HS-27A (cell line): ENCODE results near the gene STN1.

Experiments used
- DNase-seq: peaks from one replicate; pipeline ENCODE4 v3.0.0-alpha.2; 2012; ENCODE audit warnings: low read depth, missing footprints

The STN1 gene

DNA sequence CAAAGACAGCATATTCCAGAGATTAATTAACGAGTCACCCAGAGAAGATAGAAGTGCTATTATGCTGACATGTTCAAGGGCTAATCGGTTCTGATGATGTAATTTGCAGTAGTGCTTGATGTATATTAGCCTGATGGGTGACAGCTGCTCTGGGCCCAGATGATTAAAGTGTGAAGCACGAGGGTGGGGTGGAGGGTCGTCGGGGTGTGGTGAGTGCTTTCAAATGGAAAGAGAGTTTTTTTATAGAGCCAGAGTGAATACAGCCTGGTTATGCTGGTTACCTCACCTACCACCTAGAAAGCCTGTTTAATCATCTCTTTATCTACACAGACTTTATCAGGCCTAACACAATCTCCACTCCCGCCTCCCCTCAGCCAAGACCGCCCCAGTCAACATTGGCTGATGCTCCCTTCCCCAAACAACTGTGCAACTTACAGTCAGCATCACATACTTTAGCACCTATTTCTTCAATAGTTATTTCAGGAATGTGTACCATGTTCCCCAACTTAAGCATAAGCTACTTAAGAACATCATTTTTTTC lies 11.5 kb upstream of the STN1 start:
- DNase-seq: no peak

DNA sequence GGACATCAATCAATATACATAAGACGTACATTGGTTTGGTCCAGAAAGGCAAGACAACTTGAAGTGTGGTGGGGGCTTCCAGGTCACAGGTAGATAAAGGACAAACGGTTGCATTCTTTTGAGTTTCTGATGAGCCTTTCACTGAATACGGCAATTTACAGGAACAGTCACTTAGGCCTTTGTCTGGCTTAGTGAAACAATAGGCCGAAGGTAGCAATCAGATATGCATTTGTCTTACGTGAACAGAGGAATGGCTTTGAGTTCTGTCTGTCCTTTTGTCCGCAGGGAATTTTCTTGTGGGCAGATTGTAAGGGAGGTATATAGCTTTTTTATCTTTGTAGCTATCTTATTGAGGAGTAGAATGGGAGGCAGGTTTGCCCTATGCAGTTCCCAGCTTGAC lies 10.8 kb upstream of the STN1 start:
- no peak for DNase-seq

DNA sequence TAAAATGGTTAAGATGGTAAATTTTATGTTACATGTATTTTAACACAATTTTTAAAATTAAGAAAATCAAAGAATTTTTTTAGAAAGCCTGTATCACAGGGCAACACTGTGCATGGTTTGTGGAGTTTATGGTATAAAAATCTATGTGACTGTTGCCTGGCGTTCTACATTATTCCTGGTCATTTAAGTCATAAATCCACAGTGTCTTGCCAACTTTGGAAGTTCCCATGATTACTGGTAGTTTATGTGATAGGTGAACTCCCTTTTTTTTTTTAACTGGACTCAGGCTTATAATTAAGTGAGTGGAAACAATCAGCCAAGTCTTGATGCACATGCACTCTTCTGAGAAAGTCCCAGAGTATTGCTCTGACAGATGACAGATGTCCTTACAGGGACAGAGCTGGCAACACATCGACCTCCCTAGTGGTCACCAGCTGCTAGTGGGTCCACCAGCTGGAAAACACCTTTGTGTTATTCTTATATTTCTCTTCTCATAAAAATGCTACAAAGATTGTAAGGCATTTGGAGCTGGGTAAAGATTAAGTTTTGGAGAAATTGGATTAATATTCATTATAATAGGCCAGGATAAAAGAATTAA lies 8.8 kb upstream of the STN1 start:
- DNase-seq: no peak

DNA sequence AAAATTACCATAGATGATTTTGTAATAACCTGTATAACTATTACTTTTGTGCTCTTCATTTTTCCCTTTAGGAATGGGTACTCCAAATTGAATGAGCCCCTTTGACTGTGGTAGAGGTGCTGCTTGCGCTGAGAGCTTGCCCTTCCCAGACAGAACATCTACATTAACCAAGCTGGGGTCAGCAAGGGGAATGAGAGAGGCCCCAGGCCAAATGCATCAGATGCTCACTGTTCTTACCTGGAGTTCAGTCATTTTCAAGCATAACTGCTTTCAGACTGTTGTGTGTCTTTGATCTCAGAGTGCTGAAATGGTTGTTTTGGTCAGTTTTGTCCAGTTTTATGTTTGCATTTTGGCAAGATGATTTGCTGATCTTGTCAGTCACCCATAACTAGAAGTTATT lies 7.6 kb upstream of the STN1 start:
- DNase-seq: no peak

DNA sequence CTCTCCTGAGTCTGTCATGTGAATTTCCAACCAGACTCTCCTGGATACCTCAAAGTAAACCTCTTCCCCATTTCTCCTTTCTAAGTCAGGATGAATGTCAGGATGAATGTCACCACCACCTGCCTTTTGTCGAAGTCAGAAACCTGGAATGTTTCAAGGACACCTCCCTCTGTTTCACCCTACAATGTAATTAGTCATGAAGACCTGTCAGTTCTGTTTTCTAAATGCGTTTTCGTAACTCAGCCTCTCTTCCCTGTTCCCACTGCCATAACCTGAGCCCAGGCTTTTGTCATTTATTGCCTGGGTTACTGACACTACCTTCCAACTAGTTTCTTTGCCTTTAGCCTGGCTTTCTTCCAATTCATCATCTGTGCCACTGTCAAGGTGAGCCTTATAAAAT lies 5.5 kb upstream of the STN1 start:
- no peak for DNase-seq

DNA sequence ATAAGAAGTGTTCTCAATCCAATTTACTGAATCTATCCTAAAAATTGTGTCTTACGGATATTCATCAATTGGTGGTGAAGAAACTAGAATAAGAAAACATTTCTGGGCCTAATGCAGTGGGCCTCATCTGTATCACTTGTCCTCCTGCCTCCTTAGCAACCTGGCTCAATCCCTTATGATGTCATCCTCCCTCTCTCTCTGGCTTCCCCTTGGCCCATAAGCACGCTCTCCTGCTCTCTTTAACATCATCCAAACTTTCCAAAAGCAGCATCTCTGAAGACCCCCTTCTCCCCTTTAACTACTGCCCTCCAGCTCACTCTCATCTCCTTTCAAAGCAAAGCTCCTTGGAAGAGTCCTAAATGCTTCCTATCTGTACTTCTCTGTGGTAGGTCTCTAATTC lies 4.7 kb upstream of the STN1 start:
- DNase-seq: no peak

DNA sequence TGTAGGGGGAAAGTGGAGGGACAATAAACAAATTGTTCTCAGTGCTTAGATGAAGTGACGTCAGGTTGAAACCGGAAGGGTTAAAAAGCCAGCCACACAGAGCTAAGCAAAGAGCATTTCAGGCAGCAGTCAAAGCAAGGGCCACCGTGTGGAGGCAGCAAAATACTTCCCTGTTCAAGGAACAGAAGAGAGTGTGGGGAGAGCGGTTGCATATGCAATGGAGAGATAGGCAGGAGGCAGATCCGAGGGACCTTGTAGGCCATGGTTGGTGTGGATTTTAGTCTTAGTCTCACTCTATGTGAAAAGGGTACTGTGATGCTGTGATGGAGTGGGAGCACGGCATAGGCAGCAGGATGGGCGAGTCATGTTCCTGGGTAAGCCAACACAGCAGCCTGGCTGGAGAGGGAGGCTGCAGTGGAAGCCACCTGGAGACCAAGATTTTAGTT lies 3.8 kb upstream of the STN1 start:
- DNase-seq: no peak

DNA sequence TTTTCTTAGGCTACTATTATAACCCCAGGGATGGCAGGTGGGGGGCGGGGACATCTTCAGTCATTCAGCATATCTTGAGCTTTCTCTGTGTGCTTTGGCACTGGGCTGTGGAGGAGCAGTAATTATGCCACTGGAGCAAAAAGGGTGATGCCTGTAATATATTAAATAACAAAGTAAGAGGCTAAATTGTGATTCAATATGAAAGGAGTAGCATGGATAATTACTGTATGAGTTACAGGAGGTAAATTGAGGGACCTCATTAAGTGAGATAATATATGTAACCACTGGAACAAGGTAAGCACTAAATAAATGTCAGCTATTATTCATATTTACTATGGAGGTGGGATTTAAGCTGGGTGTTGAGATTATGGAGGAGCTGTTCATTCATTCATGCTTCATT lies 3.3 kb upstream of the STN1 start:
- no peak for DNase-seq

DNA sequence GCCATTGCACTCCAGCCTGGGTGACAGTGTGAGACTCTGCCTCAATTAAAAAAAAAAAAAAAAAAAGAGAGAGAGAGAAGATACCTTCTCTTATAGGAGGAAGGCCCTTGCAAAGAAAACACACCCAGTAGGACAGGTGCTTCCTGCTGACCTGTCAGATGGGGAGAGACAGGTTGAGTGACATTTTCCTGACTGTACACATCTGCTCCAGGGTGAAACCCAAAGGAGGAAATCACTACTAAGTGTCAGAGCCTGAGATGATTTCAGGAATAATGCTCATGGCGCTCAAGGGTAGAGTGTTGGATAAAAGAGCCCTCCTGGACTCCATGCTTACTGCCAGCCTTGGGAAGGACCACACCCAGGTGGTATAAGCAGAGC lies 1.7 kb upstream of the STN1 start:
- DNase-seq: no peak

DNA sequence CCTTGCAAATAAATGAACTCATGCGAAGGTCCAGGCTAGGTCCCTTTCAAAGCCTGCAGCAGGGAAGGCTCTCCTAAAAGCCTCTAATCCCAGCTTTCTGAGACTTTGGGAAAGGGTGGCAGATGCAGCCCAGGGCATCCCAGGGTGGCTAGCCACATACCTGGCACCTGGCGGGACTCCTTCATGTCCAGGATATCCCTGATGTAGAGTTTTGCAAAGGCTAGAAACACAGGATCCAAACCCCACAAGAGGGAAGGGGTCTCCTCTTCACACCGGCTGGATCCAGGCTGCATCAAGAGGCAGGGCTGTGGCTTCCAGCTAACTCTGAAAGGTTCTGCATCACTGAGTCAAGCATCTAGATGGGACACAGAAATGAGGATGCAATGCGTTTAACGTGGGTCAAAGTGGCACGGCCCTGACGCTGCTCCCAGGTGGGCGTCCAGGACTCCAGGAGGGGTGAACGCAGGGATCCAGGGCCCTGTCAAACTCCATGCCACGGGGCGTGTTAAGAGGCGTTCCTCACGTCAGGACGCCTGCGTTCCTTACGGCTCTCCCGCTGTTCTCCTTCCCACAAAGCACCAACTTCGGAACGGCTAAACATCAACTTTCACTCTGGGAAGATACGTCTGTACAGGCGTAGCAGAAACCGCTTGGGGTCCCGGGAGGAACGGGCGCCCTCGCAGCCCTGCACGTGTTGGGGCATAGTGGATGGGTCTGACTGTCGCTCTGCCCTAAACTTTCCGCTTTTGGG lies 507 bp downstream of the STN1 start:
- peak; percentile 12 for DNase-seq

DNA sequence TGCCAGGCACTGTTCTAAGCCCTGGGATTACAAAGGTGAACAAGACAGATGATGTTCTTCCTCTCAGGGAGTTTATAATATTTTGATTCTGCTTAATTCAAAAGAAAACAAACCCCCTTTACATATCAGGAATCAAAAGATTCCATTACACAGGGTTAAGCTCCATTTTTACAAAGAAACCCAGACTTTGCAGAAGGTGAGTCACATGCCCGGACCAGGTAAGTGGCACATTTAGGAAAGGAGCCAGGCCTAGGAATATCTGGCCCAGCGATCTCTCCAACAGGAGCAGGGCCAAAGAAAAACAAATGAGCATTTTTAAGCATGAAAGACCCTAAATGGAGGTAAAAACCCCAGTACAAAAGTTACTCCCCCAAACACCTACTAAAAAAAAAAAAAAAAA lies 1.1 kb downstream of the STN1 start:
- no peak for DNase-seq

DNA sequence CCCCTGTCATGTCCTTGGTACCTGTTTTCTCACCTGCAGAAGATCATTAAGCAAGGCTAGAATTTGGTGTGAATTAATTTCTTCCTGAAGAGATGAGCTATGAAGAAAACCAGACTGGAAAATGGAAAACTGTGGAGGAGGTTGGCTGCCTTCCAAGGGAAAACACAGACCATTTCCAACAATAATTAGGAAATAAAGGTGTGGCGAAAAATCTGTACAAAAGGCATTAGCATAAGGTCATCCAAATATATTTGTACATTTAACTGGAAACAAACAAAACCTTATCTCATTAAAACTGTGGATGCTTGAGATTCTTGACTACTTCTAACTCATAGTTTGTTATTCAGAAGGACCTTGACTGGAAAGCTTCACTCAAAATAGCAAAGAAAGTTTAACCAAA lies 1.7 kb downstream of the STN1 start:
- no peak for DNase-seq

DNA sequence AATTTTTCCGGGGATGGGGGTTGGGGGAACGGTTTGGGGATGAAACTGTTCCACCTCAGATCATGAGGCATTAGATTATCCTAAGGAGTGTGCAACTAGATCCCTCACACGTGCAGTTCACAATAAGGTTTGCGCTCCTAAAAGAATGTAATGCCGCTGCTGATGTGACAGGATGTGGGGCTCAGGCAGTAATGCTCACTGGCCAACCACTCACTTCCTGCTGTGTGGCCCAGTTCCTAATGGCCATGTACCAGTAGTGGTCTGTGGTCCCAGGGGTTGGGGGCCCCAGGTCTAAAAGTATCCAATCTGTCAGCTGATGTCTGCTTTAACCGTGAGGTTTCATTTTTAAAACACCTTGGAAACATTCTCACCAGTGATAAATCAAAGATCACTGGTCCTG lies 2.2 kb downstream of the STN1 start:
- no peak for DNase-seq

DNA sequence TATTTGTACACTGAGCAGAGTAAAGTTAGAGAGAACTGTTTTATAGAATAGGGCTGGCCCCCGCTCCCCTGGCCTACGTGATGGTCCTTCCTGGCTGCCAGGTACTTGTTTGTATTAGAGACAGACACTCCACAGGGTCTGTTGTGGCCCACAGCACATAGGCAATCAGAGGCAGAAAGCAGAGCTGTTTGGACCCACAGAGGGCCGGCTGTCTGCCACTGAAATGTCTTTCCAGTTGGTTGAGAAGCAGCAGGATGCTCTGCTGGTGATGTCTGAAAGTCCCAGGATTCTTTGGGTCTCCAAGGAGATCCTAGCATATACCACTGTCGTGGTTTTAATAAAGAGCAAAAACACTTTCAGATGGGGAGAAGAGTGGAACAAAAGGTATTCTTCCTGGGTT lies 5.2 kb downstream of the STN1 start:
- no peak for DNase-seq

DNA sequence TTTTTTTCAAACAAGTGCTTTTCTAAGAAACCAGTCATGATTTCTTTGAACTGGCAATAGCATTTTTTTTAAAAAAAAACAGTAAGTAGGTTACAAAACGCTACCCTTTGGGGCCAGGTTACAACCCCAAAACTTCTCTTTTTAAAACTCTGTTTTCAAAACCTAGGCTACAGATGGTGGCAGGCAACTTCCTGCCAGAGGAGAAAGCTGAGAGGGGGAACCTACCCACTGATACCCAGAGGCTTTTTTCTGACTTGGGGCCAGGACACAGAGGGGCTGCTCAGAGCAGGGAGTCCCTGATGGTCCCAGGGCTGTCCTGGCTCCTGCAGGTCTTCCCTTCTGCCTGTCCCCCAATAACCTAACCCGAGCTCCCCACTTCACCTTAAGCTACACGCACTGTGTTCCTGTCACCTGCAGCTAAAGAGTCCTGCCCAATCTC lies 6.9 kb downstream of the STN1 start:
- DNase-seq: no peak

DNA sequence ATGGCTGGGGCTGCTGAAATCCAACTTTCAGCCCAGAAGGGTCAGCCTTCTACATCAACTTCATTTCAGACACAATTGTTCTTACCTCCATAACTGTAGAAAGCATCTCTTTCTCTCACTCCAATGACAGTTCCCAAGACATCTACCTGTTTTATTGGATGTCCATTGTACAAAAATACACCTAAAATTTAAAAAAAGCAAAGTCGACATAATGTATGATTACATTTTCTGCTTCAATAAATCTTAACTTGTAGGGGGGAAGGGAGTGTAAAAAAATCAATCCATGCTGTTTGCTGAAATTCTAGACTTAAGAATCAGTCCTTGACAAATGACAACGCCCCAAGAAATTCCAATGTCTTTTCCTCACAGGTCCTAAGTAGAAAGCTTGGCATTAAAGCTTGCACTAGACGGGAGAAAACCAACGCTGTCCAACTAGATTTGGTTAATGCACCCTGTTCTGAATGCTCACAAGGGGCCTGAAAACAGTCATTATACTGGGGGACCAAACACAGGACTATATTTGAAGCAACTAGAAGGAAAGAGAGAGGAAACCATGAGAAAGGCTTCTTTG lies 7.5 kb downstream of the STN1 start:
- DNase-seq: no peak

DNA sequence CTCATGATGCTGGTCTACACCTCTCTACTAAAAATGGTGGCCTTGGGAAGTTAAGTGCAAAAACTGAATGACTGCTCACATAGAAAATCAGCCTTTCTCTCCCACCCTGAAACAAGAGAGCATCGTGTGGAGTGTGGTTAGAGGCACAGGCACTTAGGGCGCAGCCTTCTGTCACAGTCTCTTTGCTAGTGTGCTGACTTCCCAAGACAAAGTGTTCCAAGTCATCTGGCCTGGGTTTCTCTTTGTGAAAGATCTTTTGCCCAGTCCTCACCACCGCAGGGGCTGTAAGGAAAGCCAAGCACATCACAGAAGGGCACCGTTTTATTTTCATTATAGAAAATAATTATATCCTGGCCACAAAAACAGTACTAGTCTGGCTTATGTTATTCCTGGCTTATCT lies 12.5 kb downstream of the STN1 start:
- no peak for DNase-seq

DNA sequence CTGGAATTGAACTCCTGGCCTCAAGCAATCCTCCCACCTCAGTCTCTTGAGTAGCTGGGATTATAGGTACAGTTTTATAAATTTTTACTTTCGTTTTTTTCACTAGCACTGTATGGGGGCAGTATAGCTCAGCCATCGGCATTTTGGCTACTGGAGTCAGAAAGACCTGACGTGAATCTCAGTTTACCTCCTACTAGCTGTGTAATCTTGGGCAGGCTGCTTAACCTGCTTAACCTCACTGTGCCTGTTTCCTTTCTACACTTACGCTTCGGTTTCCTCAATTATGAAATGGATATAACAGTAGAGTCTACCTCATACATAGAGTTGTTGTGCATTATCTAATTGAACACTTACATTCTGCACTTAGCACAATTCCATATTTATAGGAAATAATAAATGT lies 16.7 kb downstream of the STN1 start:
- DNase-seq: no peak

DNA sequence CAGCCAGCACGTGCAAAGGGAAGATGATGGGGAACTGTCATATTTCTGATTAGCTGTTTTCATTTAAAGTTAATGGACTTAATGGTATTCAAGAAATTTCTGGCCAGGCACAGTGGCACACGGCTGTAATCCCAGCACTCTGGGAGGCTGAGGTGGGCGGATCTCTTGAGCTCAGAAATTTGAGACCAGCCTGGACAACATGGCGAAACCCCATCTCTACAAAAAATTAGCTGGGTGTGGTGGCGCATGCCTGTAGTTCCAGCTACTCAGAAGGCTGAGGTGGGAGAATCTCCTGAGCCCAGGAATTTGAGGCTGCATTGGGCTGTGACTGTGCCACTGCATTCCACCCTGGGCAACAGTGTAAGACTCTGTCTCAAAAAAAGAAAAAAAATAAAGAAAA lies 18.7 kb downstream of the STN1 start:
- no peak for DNase-seq

DNA sequence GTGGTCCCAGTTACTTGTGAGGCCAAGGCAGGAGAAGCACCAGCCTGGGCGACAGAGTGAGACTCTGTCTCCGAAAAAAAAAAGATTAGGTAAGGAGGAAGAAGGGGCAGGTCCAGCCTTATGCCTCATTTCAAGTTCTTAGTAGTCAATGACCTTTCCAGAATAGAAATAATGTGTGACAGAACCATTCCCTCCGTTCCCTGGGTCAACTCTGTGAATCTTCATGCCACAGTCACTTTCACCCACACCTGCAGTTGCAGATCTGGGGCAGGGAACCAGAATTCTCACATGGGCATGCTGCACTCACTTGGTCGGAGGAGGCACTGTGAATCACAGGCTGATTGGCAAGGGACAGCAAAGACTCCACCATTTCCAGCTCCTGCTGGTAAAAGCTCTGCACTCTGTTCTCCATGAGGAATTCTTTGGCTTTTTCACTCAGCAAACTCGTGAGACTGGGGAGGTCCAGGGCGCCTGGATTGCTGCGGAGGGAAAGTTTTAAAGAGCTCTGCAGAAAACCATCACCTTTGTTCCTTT lies 20.7 kb downstream of the STN1 start:
- DNase-seq: no peak

DNA sequence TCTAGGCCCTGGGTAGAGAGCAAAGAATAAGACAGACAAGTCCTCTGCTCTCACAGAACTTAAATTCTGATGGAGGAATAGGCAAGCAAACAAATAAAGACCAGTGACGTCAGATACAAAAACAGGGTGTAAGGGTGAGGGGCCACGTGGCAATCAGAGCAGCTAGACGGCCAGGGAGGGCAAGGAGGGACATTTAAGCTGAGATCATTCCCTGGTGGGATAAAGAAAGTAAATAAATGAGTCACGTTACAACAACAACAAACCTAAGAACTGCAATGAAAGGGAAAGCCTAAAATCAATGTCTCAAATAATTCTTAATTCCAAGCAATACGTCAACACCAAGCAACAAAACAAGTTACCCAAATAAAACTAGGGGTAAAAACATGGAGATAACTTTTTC lies 21.8 kb downstream of the STN1 start:
- DNase-seq: no peak

DNA sequence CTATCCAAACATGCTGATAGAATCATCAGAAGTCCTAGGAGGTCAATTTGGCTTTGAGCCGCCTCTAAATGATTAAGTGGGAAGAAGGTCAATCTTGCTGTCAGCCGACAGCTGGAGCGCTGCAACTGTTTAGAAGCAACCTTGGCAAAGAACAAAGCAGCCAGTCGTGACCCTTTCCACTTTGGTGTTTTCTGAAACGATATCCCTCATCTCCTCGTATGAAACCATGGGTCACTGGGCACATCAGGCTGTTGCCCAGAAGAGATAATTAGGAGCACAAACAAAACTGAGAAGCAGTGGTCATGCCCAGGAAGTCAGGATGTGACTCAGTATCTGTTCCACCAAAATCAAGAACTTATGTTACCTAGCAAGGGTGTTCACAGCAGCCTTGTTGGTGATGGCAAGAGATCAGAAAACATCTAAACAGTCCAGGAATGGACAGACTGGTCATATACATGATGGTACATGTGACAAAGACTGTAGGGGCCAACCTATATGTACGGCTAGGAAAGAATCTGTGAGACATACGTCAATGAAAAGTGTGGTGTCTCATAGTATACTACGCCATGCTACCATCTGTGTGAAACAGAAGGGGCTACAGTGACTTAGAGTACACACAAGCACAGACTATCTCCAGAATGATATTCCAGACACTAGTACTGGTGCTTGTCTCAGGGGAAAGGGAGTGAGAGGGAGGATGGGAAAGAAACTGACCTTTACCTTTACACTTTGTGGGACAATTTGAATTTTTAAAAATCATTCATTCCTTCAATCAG lies 22.4 kb downstream of the STN1 start:
- DNase-seq: no peak
